IMR-90 (cell line): ENCODE measurements around the gene PPP1R12B.

Experiments
- BHLHE40 ChIP-seq: fragments of 150-350 bp; IDR thresholded peaks from 2 replicates; pipeline ENCODE4 v1.6.1; 2016; ENCODE audit warnings: mild to moderate bottlenecking, low read depth, low read length
- CEBPB ChIP-seq: IDR thresholded peaks from 2 replicates; pipeline ENCODE4 v1.6.1; 2012; ENCODE audit warnings: low read depth, low read length, improper control_type of control experiment
- CHD1 ChIP-seq: IDR thresholded peaks from 2 replicates; pipeline ENCODE4 v1.6.1; 2012; ENCODE audit warnings: low read depth, low read length, improper control_type of control experiment
- CTCF ChIP-seq: conservative IDR thresholded peaks from 2 replicates; pipeline ENCODE4 v1.5.1; 2012; ENCODE audit warnings: mild to moderate bottlenecking, low read depth, low read length, improper control_type of control experiment
- ELK1 ChIP-seq: fragments of 150-350 bp; IDR thresholded peaks from 2 replicates; pipeline ENCODE4 v1.6.1; 2016; ENCODE audit warnings: low read depth, mild to moderate bottlenecking, low read length, moderate library complexity, borderline replicate concordance
- FOS ChIP-seq: fragments of 150-350 bp; IDR thresholded peaks from 2 replicates; pipeline ENCODE4 v1.6.1; 2016; ENCODE audit warnings: low read depth, low read length
- MAFK ChIP-seq: IDR thresholded peaks from 2 replicates; pipeline ENCODE4 v1.6.1; 2012; ENCODE audit warnings: low read depth, low read length, improper control_type of control experiment
- MAZ ChIP-seq: IDR thresholded peaks from 2 replicates; pipeline ENCODE4 v1.6.1; 2012; ENCODE audit warnings: low read depth, mild to moderate bottlenecking, low read length, improper control_type of control experiment, moderate library complexity, borderline replicate concordance
- MXI1 ChIP-seq: IDR thresholded peaks from 2 replicates; pipeline ENCODE4 v1.6.1; 2012; ENCODE audit warnings: low read depth, mild to moderate bottlenecking, low read length, moderate library complexity, borderline replicate concordance
- POLR2A ChIP-seq: IDR thresholded peaks from 2 replicates; pipeline ENCODE4 v1.6.1; 2012; ENCODE audit warnings: mild to moderate bottlenecking, low read depth, low read length
- RAD21 ChIP-seq: IDR thresholded peaks from 2 replicates; pipeline ENCODE4 v1.6.1; 2012; ENCODE audit warnings: low read length, improper control_type of control experiment
- RFX5 ChIP-seq: IDR thresholded peaks from 2 replicates; pipeline ENCODE4 v1.8.0; 2012; ENCODE audit warnings: low read depth, mild to moderate bottlenecking, low read length, moderate library complexity
- SMC3 ChIP-seq: fragments of 150-350 bp; IDR thresholded peaks from 2 replicates; pipeline ENCODE4 v1.6.1; 2016; ENCODE audit warnings: low read depth, mild to moderate bottlenecking, antibody characterized with exemption, low read length, moderate library complexity
- USF2 ChIP-seq: fragments of 150-350 bp; IDR thresholded peaks from 2 replicates; pipeline ENCODE4 v1.6.1; 2017; ENCODE audit warnings: mild to moderate bottlenecking, antibody characterized with exemption, low read length, low read depth

GRCh38 chr1:202625416-202626360 is 277.2 kb downstream of the PPP1R12B start:
- no peak for TF ChIP-seq USF2
- TF ChIP-seq CTCF, result peak; percentile 71
- 0 out of 2 replicates have a peak, but pooled peaks have one; percentile 16 for TF ChIP-seq MAZ
- TF ChIP-seq SMC3, result peak; percentile 60
- no peak for TF ChIP-seq POLR2A
- TF ChIP-seq CEBPB, result no peak
- TF ChIP-seq RAD21, result peak; percentile 71
- TF ChIP-seq RFX5, result no peak
- no peak for TF ChIP-seq FOS
- TF ChIP-seq ELK1, result no peak
- no peak for TF ChIP-seq BHLHE40
- TF ChIP-seq CHD1, result no peak
- TF ChIP-seq MAFK, result no peak
- TF ChIP-seq MXI1, result no peak
